OCI-LY7 (cell line): ENCODE results near the gene TNC.

Source experiments
- CTCF ChIP-seq: fragments of 200-600 bp; sonication (generic); conservative IDR thresholded peaks from 2 replicates; pipeline ENCODE4 v1.5.1; 2014; ENCODE audit warnings: mild to moderate bottlenecking, antibody characterized with exemption, low read length, moderate library complexity, mixed read lengths
- EZH2phosphoT487 ChIP-seq: fragments of 200-600 bp; sonication (generic); IDR thresholded peaks from 2 replicates; pipeline ENCODE4 v1.6.1; 2018; ENCODE audit warnings: low read depth, borderline replicate concordance, mild to moderate bottlenecking, mixed run types, antibody characterized with exemption, low read length, moderate library complexity, mixed read lengths

DNA sequence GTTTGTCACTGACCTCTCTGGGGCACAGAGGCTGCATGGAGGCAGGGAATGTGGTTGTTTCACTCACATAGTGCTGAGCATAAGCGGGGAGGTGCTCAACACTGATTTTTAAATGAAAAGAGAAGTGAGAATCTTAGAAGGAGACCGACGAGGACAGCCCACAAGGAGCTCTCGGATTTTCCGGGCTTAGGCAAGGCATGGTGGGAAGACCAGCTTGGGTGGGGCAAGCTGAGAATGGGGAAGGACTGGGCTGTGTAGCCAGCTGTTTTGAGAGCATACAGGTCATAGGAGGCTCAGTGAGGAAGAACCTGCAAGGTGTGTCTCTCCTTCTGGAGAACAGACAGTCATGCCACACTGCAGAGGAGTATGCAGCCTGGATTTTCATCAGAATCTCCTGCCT is 101.6 kb downstream of the TNC start:
- no peak for TF ChIP-seq CTCF
- no peak for TF ChIP-seq EZH2phosphoT487
